CD14-positive monocyte (primary cell): ENCODE data around the gene CCDC51. TPM values are rescaled to one million over a fixed set of nuclear protein-coding genes. Genes with fewer than 3 reads are reported as not detected.

Experiments
- DNase-seq, 3 donors: peaks; one replicate each; pipeline ENCODE4 v3.0.0-alpha.2; 2011 to 2022
- H2AFZ ChIP-seq: 2 replicates; pipeline ENCODE4 v1.6.0; 2012; ENCODE audit warnings: mild to moderate bottlenecking, low read depth, low read length, inconsistent platforms; ENCODE audit not compliant: insufficient read depth, poor library complexity, severe bottlenecking
- H3K27ac ChIP-seq, 2 donors: 1 replicate in 1 of 2; 2 replicates in 1 of 2; pipeline ENCODE4 v1.5.1; 2012 to 2013; ENCODE audit warnings: low read length in 2 of 2, control low read depth in 1 of 2, inconsistent platforms in 1 of 2, low read depth in 1 of 2, mild to moderate bottlenecking in 1 of 2
- H3K27me3 ChIP-seq, 2 donors: one replicate each; pipeline versions ENCODE4 v1.6.0 to v1.6.1; 2011 to 2013; ENCODE audit warnings: low read length in 2 of 2; ENCODE audit not compliant: control insufficient read depth in 2 of 2, insufficient read depth in 2 of 2
- H3K36me3 ChIP-seq, 2 donors: replicated peaks in 1 of 2; 1 replicate in 1 of 2; 2 replicates in 1 of 2; pipeline versions ENCODE4 v1.5.1 to v1.6.1; 2012 to 2013; ENCODE audit warnings: low read length in 2 of 2, control low read depth in 1 of 2, inconsistent platforms in 1 of 2, mild to moderate bottlenecking in 1 of 2; ENCODE audit not compliant: insufficient read depth in 2 of 2, control insufficient read depth in 1 of 2
- H3K4me1 ChIP-seq, 2 donors: 1 replicate in 1 of 2; 2 replicates in 1 of 2; pipeline versions ENCODE4 v1.5.1 to v1.6.1; 2012 to 2013; ENCODE audit warnings: low read length in 2 of 2, control low read depth in 1 of 2, inconsistent platforms in 1 of 2, mild to moderate bottlenecking in 1 of 2, moderate library complexity in 1 of 2; ENCODE audit not compliant: insufficient read depth in 2 of 2, control insufficient read depth in 1 of 2
- H3K4me2 ChIP-seq: replicated peaks from 2 replicates; pipeline ENCODE3; 2012; ENCODE audit warnings: low read length, moderate library complexity, mild to moderate bottlenecking; ENCODE audit not compliant: poor library complexity, severe bottlenecking; ENCODE audit errors: extremely low read depth
- H3K4me3 ChIP-seq, 3 experiments: fragments of 200-600 bp in 1 of 3; sonication (generic) in 1 of 3; replicated peaks in 1 of 3; 1 replicate in 2 of 3; 2 replicates in 1 of 3; pipeline ENCODE4 v1.5.1; 2011 to 2013; ENCODE audit warnings: low read length in 3 of 3, mild to moderate bottlenecking in 3 of 3, control low read depth in 2 of 3, low read depth in 2 of 3, inconsistent platforms in 1 of 3, moderate library complexity in 1 of 3
- H3K79me2 ChIP-seq: 2 replicates; pipeline ENCODE4 v1.6.0; 2012; ENCODE audit warnings: mild to moderate bottlenecking, control low read depth, inconsistent platforms, low read length, moderate library complexity; ENCODE audit not compliant: insufficient read depth
- H3K9ac ChIP-seq: 2 replicates; pipeline ENCODE4 v1.6.0; 2017; ENCODE audit warnings: low read length, mild to moderate bottlenecking; ENCODE audit not compliant: insufficient read depth, poor library complexity, severe bottlenecking
- H3K9me3 ChIP-seq, 2 donors: replicated peaks in 1 of 2; 1 replicate in 1 of 2; 2 replicates in 1 of 2; pipeline versions ENCODE4 v1.5.1 to v1.6.1; 2012 to 2013; ENCODE audit warnings: low read length in 2 of 2, control low read depth in 1 of 2; ENCODE audit not compliant: control insufficient read depth in 1 of 2, insufficient read depth in 1 of 2
- H4K20me1 ChIP-seq: 2 replicates; pipeline ENCODE4 v1.6.0; 2012; ENCODE audit warnings: mild to moderate bottlenecking, low read length, control low read depth, moderate library complexity; ENCODE audit not compliant: insufficient read depth
- H3K27ac Mint-ChIP-seq, 7 donors: one replicate each; pipeline ENCODE4 v1.8.0; 2020; ENCODE audit warnings: mild to moderate bottlenecking in 7 of 7, mixed read lengths in 7 of 7, moderate library complexity in 6 of 7, inconsistent platforms in 2 of 7
- H3K27me3 Mint-ChIP-seq, 3 donors: one replicate each; pipeline ENCODE4 v1.8.0; 2021 to 2022; ENCODE audit warnings: low read depth in 3 of 3, mild to moderate bottlenecking in 3 of 3, mixed read lengths in 3 of 3, moderate library complexity in 3 of 3, inconsistent platforms in 1 of 3
- H3K36me3 Mint-ChIP-seq, 2 donors: one replicate each; pipeline ENCODE4 v1.8.0; 2020; ENCODE audit warnings: mixed read lengths in 2 of 2, inconsistent platforms in 1 of 2, mild to moderate bottlenecking in 1 of 2
- H3K4me1 Mint-ChIP-seq: one replicate; pipeline ENCODE4 v1.8.0; 2020; ENCODE audit warnings: mild to moderate bottlenecking, mixed read lengths
- H3K4me3 Mint-ChIP-seq, 2 donors: one replicate each; pipeline ENCODE4 v1.8.0; 2020; ENCODE audit warnings: mild to moderate bottlenecking in 2 of 2, mixed read lengths in 2 of 2, moderate library complexity in 1 of 2
- H3K9me3 Mint-ChIP-seq, 7 donors: one replicate each; pipeline ENCODE4 v1.8.0; 2020 to 2022; ENCODE audit warnings: mixed read lengths in 7 of 7, mild to moderate bottlenecking in 6 of 7, moderate library complexity in 6 of 7, inconsistent platforms in 2 of 7
- WGBS: methylation state at CpG from one replicate; pipeline ENCODE4 v1.1.5; 2013; ENCODE audit warnings: missing lambda C conversion rate; ENCODE audit not compliant: insufficient coverage; 5-methylcytosine and 5-hydroxymethylcytosine counted together
- intact Hi-C, 2 donors: fragments of 100-400 bp; cut with micrococcal nuclease; formaldehyde crosslinking; loops; one replicate each; pipeline versions ENCODE4 v1.15.0 to v1.15.1; 2023
- polyA plus RNA-seq, 3 donors: library from polyadenylated mRNA; depleted of rRNA in 1 of 3; unstranded in 2 of 3; stranded (reverse) in 1 of 3; fragments of 300-500 nt in 2 of 3; fragments of >200 nt in 1 of 3; fragmentation: Illumina TruSeq in 2 of 3; gene quantifications; 1 replicate in 2 of 3; 2 replicates in 1 of 3; pipeline ENCODE4 v1.2.3, GENCODE V29; 2012 to 2021
- TF ChIP-seq, protein P1 (sequence below): fragments of 200-600 bp; IDR thresholded peaks from one replicate; pipeline ENCODE4 v1.8.0; 2022; ENCODE audit warnings: antibody characterized with exemption, mild to moderate bottlenecking

Gene CCDC51
- polyA plus RNA-seq, 3 donors: 3.6 to 5.9 (median 5.4) TPM

GRCh38 chr3:48416546-48416945, 23.4 kb downstream of the CCDC51 start:
- Mint-ChIP-seq H3K4me1 (no peaks in the 10 kb centered on the region), H3K9me3 (peaks cover 0 to 2% (median 0%) of the 10 kb centered on the region in 7 donors), H3K27me3 (peaks cover 0 to 3% (median 0%) of the 10 kb centered on the region in 3 donors), H3K27ac (no peak overlapping the region), H3K4me3 (no peak overlapping the region), H3K36me3 (no peaks in the 10 kb centered on the region)
- DNase-seq: no peak
- intact Hi-C loops: no loop called here
- H3K27me3 ChIP-seq: no peaks in the 10 kb centered on the region
- H3K9me3 ChIP-seq: no peaks in the 10 kb centered on the region
- no peaks in the 10 kb centered on the region for H4K20me1 ChIP-seq
- TF ChIP-seq, protein P1, sequence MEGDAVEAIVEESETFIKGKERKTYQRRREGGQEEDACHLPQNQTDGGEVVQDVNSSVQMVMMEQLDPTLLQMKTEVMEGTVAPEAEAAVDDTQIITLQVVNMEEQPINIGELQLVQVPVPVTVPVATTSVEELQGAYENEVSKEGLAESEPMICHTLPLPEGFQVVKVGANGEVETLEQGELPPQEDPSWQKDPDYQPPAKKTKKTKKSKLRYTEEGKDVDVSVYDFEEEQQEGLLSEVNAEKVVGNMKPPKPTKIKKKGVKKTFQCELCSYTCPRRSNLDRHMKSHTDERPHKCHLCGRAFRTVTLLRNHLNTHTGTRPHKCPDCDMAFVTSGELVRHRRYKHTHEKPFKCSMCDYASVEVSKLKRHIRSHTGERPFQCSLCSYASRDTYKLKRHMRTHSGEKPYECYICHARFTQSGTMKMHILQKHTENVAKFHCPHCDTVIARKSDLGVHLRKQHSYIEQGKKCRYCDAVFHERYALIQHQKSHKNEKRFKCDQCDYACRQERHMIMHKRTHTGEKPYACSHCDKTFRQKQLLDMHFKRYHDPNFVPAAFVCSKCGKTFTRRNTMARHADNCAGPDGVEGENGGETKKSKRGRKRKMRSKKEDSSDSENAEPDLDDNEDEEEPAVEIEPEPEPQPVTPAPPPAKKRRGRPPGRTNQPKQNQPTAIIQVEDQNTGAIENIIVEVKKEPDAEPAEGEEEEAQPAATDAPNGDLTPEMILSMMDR: no peak
- no peak overlapping the region for H3K4me3 ChIP-seq
- 96% methylated on average over 3 of the region's 4 CpGs for WGBS
- H3K9ac ChIP-seq: no peak overlapping the region
- H3K4me2 ChIP-seq: no peak overlapping the region
- H3K36me3 ChIP-seq: no peaks in the 10 kb centered on the region
- H3K79me2 ChIP-seq: no peaks in the 10 kb centered on the region
- H2AFZ ChIP-seq: no peak overlapping the region
- no peak overlapping the region for H3K27ac ChIP-seq
- H3K4me1 ChIP-seq: no peaks in the 10 kb centered on the region

GRCh38 chr3:48416091-48416505, 23.8 kb downstream of the CCDC51 start:
- H3K27ac Mint-ChIP-seq: no peak overlapping the region
- no peaks in the 10 kb centered on the region for H3K4me1 ChIP-seq
- no peak overlapping the region for H3K4me3 ChIP-seq
- H3K27me3 ChIP-seq: no peaks in the 10 kb centered on the region
- intact Hi-C loops: no loop called here
- no peaks in the 10 kb centered on the region for H3K36me3 ChIP-seq
- no peak overlapping the region for H3K9ac ChIP-seq
- no peak overlapping the region for H3K4me3 Mint-ChIP-seq
- WGBS: 95% methylated on average over 13 of the region's 14 CpGs
- TF ChIP-seq, protein P1: no peak
- H3K36me3 Mint-ChIP-seq: no peaks in the 10 kb centered on the region
- H3K79me2 ChIP-seq: no peaks in the 10 kb centered on the region
- no peaks in the 10 kb centered on the region for H3K9me3 ChIP-seq
- peaks cover 0 to 2% (median 0%) of the 10 kb centered on the region in 7 donors for H3K9me3 Mint-ChIP-seq
- peaks cover 0 to 3% (median 0%) of the 10 kb centered on the region in 3 donors for H3K27me3 Mint-ChIP-seq
- no peak overlapping the region for H3K4me2 ChIP-seq
- H3K27ac ChIP-seq: no peak overlapping the region
- H2AFZ ChIP-seq: no peak overlapping the region
- H3K4me1 Mint-ChIP-seq: no peaks in the 10 kb centered on the region
- no peak for DNase-seq
- H4K20me1 ChIP-seq: no peaks in the 10 kb centered on the region
